ENCODE results near the gene TSPY4. TPM values are rescaled to one million over a fixed set of nuclear protein-coding genes. Genes with fewer than 3 reads are reported as not detected.

TSPY4 gene
- not detected for total RNA-seq

GRCh38 chrY:9337164-9337563 is at the start of gene TSPY4:
TSPY4 (plus strand) TSS chrY:9337464; CDS start chrY:9337510, 46 bp downstream.

GRCh38 chrY:9357497-9357896 is 20.2 kb downstream of the TSPY4 start, which contains the start of gene TSPY8:
TSPY8 (plus strand) TSS chrY:9357797; CDS start chrY:9357843, 46 bp downstream.

Small RNA genes within 50 kb of the gene (small RNA-seq; reads per million reads assigned to genes)
- gene AC006158.1 (ENCODE audit: low replicate concordance), result not detected

Other genes with a start within 250 kb of the TSPY4 start
- gene TSPY8, start 20.3 kb downstream of the TSPY4 start, total RNA-seq, result not detected
- not detected for gene TSPY3, start 61.0 kb downstream of the TSPY4 start, total RNA-seq
- gene TSPY1, start 129.5 kb downstream of the TSPY4 start, total RNA-seq, result not detected
- not detected for gene TSPY9, start 149.8 kb downstream of the TSPY4 start, total RNA-seq
- gene TSPY10, start 190.4 kb downstream of the TSPY4 start, total RNA-seq, result not detected